Adipose tissue (tissue), 3 donors: ENCODE results near the gene HAP1. TPM values are rescaled to one million over a fixed set of nuclear protein-coding genes. Genes with fewer than 3 reads are reported as not detected.

ENCODE experiments used
- H3K27ac ChIP-seq: one replicate; pipeline ENCODE4 v1.5.1; 2013; ENCODE audit warnings: low read depth, low read length
- WGBS, 3 donors: extraction: QIAGEN DNeasy Blood & Tissue Kit; methylation state at CpG; one replicate each; pipeline ENCODE4 v1.1.7; 2013; 5-methylcytosine and 5-hydroxymethylcytosine counted together
- polyA plus RNA-seq, 3 donors: library from polyadenylated mRNA; stranded (reverse); fragments of 200-250 nt; gene quantifications; one replicate each; pipeline ENCODE4 v1.2.3, GENCODE V29; 2013
- donor health status: healthy with polysubstance abuse.
- donor health status: Bipolar disorder and iron deficiency.
- donor health status: healthy.

HAP1 gene
- polyA plus RNA-seq, 3 donors: 0.03 to 0.48 (median 0.22) TPM

- H3K27ac ChIP-seq: no peak overlapping the region
- 3 to 6% (median 5%) methylated on average over 23 of the region's 23 CpGs for WGBS, 3 donors
Observed at GRCh38 chr17:41734949-41735313, 488 bp upstream of the HAP1 start.

- 14% methylated on average over 37 to 40 of the region's 40 CpGs for WGBS, 3 donors
- H3K27ac ChIP-seq: no peak overlapping the region
Observed at GRCh38 chr17:41733348-41734138, 900 bp downstream of the HAP1 start.

DNA sequence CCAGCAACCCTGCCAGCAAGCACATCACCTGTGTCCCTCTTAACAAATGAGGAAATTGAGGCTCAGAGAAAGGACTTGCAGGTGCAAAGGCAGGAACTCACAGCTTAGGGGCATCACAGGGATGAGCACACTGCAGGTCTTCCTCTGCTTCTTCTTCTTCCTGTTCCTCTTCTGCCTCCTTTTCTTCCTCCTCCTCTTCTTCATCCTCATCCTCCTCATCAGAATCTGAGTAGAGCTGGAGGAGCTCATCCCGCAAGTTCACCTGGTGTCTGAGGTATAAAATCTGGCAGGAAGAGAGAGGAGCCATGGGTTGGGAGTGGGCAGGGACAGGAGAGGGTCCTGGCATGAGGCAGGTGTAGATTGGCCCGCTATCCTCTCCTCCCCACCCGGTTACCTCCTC is 2.6 kb downstream of the HAP1 start:
- WGBS, 3 donors: 53 to 54% (median 53%) methylated on average over 3 of the region's 3 CpGs
- H3K27ac ChIP-seq: no peak overlapping the region

DNA sequence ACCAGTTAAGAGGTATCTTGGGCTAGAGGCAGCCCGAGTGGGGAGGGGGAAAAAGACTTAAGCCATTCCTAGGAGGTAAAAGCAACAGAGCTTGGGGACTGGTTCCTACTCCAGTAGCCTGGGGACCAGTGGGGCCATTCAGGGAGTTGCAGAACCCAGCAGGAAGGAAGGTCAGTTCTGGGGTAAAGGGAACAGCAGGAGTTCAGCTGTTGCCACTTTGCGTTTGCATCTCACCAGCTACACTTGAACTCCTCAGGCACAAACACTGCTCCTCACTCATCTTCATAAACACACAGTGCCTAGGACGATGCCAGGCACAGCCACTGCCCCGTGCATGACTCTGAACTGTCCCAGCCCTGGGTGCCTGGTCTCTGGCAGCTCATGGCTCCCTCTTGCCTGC is 4.0 kb downstream of the HAP1 start:
- WGBS, 3 donors: 47 to 49% (median 48%) methylated on average over 4 of the region's 4 CpGs
- no peak overlapping the region for H3K27ac ChIP-seq

DNA sequence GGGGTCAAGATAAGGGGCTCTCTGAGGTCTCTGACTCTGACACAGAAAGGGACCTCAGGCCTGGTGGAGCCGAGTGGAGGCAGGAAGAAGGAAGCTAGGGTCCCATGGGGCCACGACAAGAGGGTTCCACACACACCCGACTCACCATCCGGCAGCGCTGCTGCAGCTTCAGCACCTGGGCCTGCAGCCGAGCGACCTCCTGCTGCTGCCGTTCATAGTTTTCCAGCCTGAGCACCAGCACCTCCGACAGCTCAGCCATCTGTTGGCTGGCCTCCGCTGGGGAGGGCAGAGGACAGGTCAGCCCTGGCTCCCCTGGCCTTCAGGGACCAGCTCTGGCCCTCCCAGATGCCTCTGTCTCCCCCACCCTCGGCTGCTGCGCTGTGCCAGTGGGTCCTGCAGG is 6.4 kb downstream of the HAP1 start:
- H3K27ac ChIP-seq: no peak overlapping the region
- 67 to 70% (median 70%) methylated on average over 10 to 12 of the region's 12 CpGs for WGBS, 3 donors

GRCh38 chr17:41725134-41725533 is 9.3 kb downstream of the HAP1 start:
- H3K27ac ChIP-seq: no peak overlapping the region
- WGBS, 3 donors: 79 to 87% (median 83%) methylated on average over 5 of the region's 5 CpGs

DNA sequence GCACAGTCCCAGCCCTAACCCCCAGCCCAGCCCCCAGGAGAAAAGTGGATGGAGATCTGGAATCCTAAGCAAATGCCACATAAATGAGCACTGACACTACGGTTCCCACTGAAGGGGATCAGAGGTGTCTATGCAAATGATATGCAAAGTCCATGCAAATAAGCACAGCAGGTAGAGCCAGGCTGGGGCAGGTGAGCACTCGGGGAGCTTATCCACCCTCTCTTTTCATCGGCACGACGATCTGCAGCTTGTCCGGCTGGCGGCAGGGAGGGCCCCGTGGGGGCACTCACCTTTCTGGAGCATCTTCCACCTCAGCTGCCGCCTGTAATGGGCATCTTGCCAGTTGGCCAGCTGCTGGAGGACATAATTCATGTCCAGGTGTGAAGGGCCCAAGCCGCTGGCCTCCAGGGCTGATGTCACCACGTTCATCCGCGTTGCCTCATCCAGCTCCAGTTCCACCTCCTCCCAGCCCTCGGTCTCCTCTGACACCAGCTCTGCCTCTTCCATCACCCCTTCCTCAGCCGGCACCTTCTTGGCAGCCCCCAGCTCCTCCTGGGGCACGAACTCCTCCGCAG is 9.9 kb downstream of the HAP1 start:
- H3K27ac ChIP-seq: no peak overlapping the region
- 55 to 59% (median 58%) methylated on average over 16 to 17 of the region's 17 CpGs for WGBS, 3 donors

DNA sequence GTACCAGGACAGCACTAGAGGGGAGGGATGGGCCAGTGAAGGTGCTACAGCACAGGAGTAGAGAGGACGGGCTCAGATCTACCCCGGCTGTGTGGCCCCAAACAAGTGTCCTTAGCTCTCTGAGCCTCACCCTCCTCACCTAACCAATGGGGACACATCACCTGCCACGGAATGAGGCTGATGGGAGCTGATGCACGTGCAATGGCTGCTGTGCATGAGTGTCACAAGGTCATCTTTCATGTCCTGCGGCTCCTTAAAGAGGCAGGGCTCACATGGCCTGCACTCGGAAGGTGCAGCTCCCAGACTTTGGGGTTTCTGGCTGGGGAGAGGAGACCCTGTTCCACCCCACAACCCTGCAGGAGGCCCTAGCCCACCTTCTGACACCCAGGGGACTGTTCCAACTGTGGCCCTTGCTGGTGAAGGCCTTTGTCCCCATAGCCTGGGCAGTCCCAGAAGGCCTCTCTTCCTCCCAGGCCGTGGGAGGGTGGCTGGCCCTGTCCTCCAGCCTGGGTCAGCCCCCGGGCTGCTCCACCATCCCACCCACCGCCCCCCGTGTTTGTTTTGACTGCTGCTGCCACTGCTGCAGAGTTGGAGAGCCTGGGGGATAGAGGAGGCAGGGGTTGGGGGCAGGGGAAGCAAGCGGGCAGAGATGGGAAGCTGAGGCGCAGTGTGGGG is 10.5 kb downstream of the HAP1 start:
- WGBS, 3 donors: 75 to 78% (median 75%) methylated on average over 12 of the region's 12 CpGs
- H3K27ac ChIP-seq: no peak overlapping the region

DNA sequence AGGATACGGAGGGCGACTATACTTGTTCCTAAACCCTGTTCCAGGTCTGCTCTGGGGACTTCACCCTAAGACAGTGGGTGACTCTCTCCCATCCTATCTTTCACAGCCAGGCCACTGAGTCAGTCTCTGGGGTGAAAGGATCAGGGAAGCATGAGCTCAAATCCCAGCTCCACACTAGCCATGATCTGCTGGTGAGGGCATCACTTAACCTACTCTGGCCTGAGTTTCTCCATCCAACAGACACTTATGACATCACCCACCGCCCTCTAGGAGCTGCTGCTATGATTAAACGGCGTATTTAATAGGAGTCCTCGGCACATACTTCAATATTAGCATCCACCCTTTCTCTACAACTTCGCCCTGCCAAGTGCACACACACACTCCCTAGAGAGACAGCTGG is 12.2 kb downstream of the HAP1 start:
- WGBS, 3 donors: 84 to 87% (median 85%) methylated on average over 7 of the region's 7 CpGs
- no peak overlapping the region for H3K27ac ChIP-seq

DNA sequence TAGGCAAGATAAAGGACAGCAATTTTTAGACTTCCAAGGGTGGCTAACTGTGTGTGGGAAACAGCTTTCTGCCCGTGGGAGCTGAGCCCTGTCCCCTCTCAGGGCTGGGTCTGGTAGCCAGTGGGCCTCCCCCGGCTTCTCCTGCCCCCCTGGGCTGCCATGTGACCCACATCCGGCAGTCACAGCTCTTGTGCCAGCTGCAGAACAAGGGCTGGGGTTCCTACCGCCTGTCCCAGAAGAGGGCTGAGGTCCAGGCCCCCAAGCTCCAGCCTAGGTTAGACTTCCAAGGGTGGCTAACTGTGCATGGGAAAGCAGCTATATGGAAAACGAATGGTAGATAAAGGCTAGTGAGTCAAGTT is 16.2 kb downstream of the HAP1 start:
- WGBS, 3 donors: 57 to 61% (median 58%) methylated on average over 5 of the region's 5 CpGs

DNA sequence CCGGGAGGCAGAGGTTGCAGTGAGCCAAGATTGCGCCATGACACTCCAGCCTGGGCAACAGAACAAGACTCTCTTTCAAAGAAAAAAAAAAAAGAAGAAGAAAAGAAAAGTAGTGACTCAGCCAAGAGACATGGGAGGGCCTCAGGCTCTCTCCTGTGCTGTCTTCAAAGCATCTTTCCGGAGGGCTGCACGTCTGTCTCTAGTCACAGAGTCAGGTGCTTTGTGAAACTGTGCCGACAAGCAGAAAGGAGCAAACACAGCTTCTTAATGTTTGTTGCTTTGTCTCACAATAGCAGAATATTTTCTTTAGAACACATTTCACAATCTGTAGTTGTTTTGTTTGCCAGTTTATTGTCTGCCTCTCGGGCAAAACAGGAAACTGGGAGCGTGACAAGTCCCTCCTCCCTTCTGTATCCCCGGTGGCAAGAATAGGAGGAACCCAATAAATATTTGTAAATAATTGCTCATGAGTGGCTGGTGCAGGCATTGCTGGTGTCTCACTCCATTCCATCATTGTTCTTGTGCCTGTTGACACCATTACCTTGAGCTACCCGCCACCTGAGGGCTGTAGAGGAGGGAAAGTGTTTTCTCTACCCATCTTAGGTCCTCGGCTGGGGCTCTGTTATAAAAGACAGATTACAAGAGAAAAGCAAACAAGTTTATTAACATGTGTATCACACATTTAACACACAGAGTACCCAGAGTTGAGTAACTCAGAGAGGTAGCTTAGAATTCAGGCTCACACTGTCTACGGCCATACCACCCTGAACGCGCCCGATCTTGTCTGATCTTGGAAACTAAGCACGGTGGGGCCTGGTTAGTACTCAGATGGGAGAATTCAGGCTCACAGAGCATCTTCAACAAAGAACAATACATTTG is 16.8 kb downstream of the HAP1 start:
- H3K27ac ChIP-seq: no peak overlapping the region
- WGBS, 3 donors: 57 to 64% (median 61%) methylated on average over 15 of the region's 15 CpGs

More for the DNA sequence above, 16.2 kb downstream of the HAP1 start:
- no peak overlapping the region for H3K27ac ChIP-seq

DNA sequence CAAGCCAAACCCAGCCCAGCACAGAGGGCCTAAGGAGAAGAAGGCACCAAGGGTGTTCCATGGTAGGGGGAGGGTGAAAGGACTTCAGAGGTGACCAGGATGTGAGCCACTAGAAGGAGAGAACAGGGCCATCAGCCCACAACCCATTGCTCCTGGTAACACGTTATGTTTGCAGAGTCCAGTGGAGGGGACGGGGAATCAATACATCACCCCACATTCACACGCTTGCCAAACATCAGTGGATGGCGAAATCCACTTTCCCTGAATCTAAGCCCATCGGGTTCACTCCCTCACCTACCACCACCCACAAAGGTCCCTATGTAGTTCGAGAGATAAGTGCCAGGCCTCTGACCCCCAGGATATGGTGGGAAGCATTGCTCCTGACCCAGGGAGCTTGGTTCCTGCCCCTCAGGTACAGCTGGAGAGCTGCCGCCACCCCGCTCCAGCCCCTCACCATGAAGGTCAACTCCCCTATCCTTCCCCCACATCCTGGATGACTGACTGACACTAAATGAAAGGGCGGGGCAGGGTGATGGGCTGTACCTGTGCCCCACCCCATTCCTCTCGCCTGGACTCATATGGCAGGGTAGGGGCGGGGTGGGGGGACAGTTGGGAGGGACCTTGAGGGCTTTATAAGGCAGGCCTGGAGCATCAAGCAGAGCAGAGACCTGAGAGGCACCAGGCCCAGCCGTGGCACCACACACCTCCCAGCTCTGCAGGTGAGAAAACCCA is 22.6 kb downstream of the HAP1 start, which contains the start of gene GAST:
GAST (plus strand) TSS at position 663 of the 732 bp plus-strand sequence. CDS start 3,106 bp downstream, outside the sequence.
- 88 to 89% (median 88%) methylated on average over 12 of the region's 12 CpGs for WGBS, 3 donors
- no peak within 1 kb of the TSS for H3K27ac ChIP-seq

DNA sequence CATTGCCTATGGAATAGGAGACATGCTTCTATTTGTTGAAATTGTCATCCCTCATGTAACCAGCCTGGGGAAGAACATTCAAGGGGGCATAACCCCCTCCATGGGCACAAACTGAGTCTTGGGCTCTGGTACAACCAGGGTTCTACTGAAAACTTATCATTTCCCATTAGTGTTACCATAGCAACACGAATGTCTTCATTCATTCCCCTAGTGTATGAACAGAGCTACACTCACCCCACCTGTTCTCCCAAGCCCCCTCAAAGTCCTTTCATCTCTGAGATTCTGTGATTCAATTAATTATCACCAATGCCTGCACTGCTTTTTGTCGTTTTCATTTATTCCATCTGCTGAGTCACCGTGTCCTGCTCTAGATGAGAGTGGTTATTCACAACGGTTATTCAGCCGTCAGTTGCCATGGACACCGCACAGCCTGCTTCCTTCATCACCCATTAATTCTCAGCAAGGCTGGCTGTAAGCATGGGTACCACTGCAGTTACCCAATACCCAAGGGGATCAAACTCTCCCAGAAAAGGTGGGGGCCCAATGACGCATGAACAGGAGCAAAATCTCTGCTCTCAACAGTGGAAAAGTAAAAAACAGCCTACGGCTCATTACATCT is 23.9 kb downstream of the HAP1 start:
- H3K27ac ChIP-seq: no peak overlapping the region
- 48 to 56% (median 48%) methylated on average over 8 of the region's 8 CpGs for WGBS, 3 donors

- no peak overlapping the region for H3K27ac ChIP-seq
- WGBS, 3 donors: 71 to 82% (median 81%) methylated on average over 10 of the region's 10 CpGs
Observed at GRCh38 chr17:41707803-41708669, 26.4 kb downstream of the HAP1 start.

GRCh38 chr17:41705271-41705991 is 29.0 kb downstream of the HAP1 start:
- H3K27ac ChIP-seq: no peak overlapping the region
- WGBS, 3 donors: 51 to 70% (median 60%) methylated on average over 13 of the region's 13 CpGs

DNA sequence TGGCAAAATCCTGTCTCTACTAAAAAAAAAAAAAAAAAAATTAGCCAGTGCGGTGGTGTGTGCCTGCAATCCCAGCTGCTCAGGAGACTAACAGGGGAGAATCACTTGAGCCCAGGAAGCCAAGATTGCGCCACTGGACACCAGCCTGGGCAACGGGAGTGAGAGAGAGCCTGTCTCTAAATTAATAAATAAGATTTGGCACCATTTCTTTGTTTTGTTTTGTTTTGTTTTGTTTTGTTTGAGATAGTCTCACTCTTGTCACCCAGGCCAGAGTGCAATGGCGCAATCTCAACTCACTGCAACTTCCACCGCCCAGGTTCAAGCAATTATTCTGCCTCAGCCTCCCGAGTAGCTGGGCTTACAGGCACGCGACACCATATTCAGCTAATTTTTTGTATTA is 31.7 kb downstream of the HAP1 start:
- no peak overlapping the region for H3K27ac ChIP-seq
- WGBS, 3 donors: 77 to 84% (median 81%) methylated on average over 8 of the region's 8 CpGs
